Lower leg skin (tissue), 4 donors: ENCODE data around the gene INF2. TPM values are rescaled to one million over a fixed set of nuclear protein-coding genes. Genes with fewer than 3 reads are reported as not detected.
"Not testable (repeated sequence)": the region's sequence is repeated elsewhere in the genome, so short reads cannot be mapped to it uniquely, and the experiment has no call there.

ENCODE experiments used
- DNase-seq, 2 donors: peaks; one replicate each; pipeline ENCODE4 v3.0.0-alpha.2; 2019; ENCODE audit warnings: low spot score in 2 of 2
- H3K4me3 ChIP-seq: fragments of 200-600 bp; sonication (generic); 2 replicates; pipeline ENCODE4 v1.5.1; 2017; ENCODE audit warnings: mild to moderate bottlenecking, low read depth; ENCODE audit not compliant: poor library complexity, severe bottlenecking
- CTCF ChIP-seq, 3 donors: fragments of 450-650 bp; IDR thresholded peaks; one replicate each; pipeline ENCODE4 v1.5.1; 2016; ENCODE audit warnings: antibody characterized with exemption in 3 of 3, mild to moderate bottlenecking in 3 of 3, moderate library complexity in 2 of 3
- POLR2A ChIP-seq, 2 donors: fragments of 450-650 bp; IDR thresholded peaks; one replicate each; pipeline ENCODE4 v1.6.1; 2016 to 2017; ENCODE audit warnings: antibody characterized with exemption in 2 of 2, mild to moderate bottlenecking in 1 of 2, moderate library complexity in 1 of 2
- WGBS, 2 donors: methylation state at CpG; one replicate each; pipeline ENCODE4 v1.1.5; 2018; 5-methylcytosine and 5-hydroxymethylcytosine counted together
- intact Hi-C: fragments of 100-400 bp; cut with DNase I; formaldehyde crosslinking; loops from one replicate; pipeline ENCODE4 v1.15.0; 2023; ENCODE audit warnings: low total_unique reads
- total RNA-seq, 4 donors: library from RNA; depleted of rRNA; stranded (reverse); fragments of >200 nt; gene quantifications; one replicate each; pipeline ENCODE4 v1.1.0, GENCODE V29; 2016

Gene INF2
- total RNA-seq, 4 donors from 2014 or later = 63.8 to 121 (median 83.9) TPM

- TF ChIP-seq POLR2A (IDR thresholded peaks at IDR 0.05) (no peak), CTCF (IDR thresholded peaks at IDR 0.05) (no peak)
- DNase-seq = no peak
- no peak overlapping the region for H3K4me3 ChIP-seq
- 74 to 75% methylated on average over 7 of the region's 7 CpGs for WGBS, 2 donors
- intact Hi-C loops = no loop called here
Observed at GRCh38 chr14:104664107-104664506, 25.3 kb upstream of the INF2 start.

- DNase-seq = no peak
- 75 to 90% methylated on average over 10 of the region's 10 CpGs for WGBS, 2 donors
- TF ChIP-seq CTCF (IDR thresholded peaks at IDR 0.05) (no peak), POLR2A (IDR thresholded peaks at IDR 0.05) (no peak)
- intact Hi-C loops = no loop called here
- H3K4me3 ChIP-seq = no peak overlapping the region
Observed at GRCh38 chr14:104664588-104664987, 24.8 kb upstream of the INF2 start.

- DNase-seq = no peak
- intact Hi-C loops = no loop called here
- no peak overlapping the region for H3K4me3 ChIP-seq
- 42 to 47% methylated on average over 2 of the region's 2 CpGs for WGBS, 2 donors
- TF ChIP-seq POLR2A (IDR thresholded peaks at IDR 0.05) = no peak
Observed at GRCh38 chr14:104665114-104665656, 24.2 kb upstream of the INF2 start.

GRCh38 chr14:104665657-104666522, 23.5 kb upstream of the INF2 start:
- WGBS, 2 donors = 46 to 47% methylated on average over 22 to 27 of the region's 27 CpGs
- intact Hi-C loops = no loop called here
- TF ChIP-seq CTCF (IDR thresholded peaks at IDR 0.05) (no peak), POLR2A (IDR thresholded peaks at IDR 0.05) (no peak)
- no peak for DNase-seq
- no peak overlapping the region for H3K4me3 ChIP-seq

- DNase-seq, intact Hi-C loops: not testable (repeated sequence)
- WGBS, 2 donors = 73 to 90% methylated on average over 7 of the region's 7 CpGs
Observed at GRCh38 chr14:104666523-104666895, 22.9 kb upstream of the INF2 start.

GRCh38 chr14:104666981-104667380, 22.4 kb upstream of the INF2 start:
- DNase-seq = no peak
- intact Hi-C loops = no loop called here
- no peak for TF ChIP-seq CTCF (IDR thresholded peaks at IDR 0.05)
- TF ChIP-seq POLR2A (IDR thresholded peaks at IDR 0.05) = no peak
- no peak overlapping the region for H3K4me3 ChIP-seq
- 83 to 84% methylated on average over 12 of the region's 12 CpGs for WGBS, 2 donors

More at GRCh38 chr14:104666523-104666895, 22.9 kb upstream of the INF2 start:
- not testable (repeated sequence) for H3K4me3 ChIP-seq
